Activated B cell treated with CpG ODN at 0.5 μM for 24 hours (primary cell): ENCODE data around the gene OLFM4. TPM values are rescaled to one million over a fixed set of nuclear protein-coding genes. Genes with fewer than 3 reads are reported as not detected.

Experiments
- ATAC-seq: fragments of 200-7000 bp; cut with Tn5 transposase; one replicate; pipeline ENCODE4 v1.10.0; 2021; ENCODE audit warnings: low read depth, mild to moderate bottlenecking, moderate library complexity
- CTCF ChIA-PET: fragments of 350-600 bp; sonication (Branson Sonifier 250); formaldehyde crosslinking; loops from one replicate; lab custom pipeline; 2021; ENCODE audit warnings: antibody characterized with exemption; lab: Charles Lee
- POLR2A ChIA-PET: fragments of 350-600 bp; sonication (Branson Sonifier 250); formaldehyde crosslinking; loops from one replicate; lab custom pipeline; 2021; ENCODE audit warnings: antibody characterized with exemption; lab: Charles Lee
- DNase-seq: peaks from one replicate; pipeline ENCODE4 v3.0.0; 2022
- H3K27ac Mint-ChIP-seq: one replicate; pipeline ENCODE4 v1.8.0; 2020; ENCODE audit warnings: mixed read lengths
- H3K27me3 Mint-ChIP-seq: one replicate; pipeline ENCODE4 v1.8.0; 2021; ENCODE audit warnings: mixed read lengths
- H3K36me3 Mint-ChIP-seq: one replicate; pipeline ENCODE4 v1.8.0; 2021; ENCODE audit warnings: low read depth, mixed read lengths
- H3K4me1 Mint-ChIP-seq: one replicate; pipeline ENCODE4 v1.8.0; 2021; ENCODE audit warnings: mixed read lengths
- H3K4me3 Mint-ChIP-seq: one replicate; pipeline ENCODE4 v1.8.0; 2020; ENCODE audit warnings: mild to moderate bottlenecking, mixed read lengths
- H3K9me3 Mint-ChIP-seq: one replicate; pipeline ENCODE4 v1.8.0; 2020; ENCODE audit warnings: mixed read lengths
- CTCF ChIP-seq: fragments of 200-600 bp; IDR thresholded peaks from one replicate; pipeline ENCODE4 v1.8.0; 2022; ENCODE audit warnings: antibody characterized with exemption, mild to moderate bottlenecking
- intact Hi-C: fragments of 100-400 bp; cut with micrococcal nuclease; formaldehyde crosslinking; loops from one replicate; pipeline ENCODE4 v1.15.1; 2024
- total RNA-seq: library from RNA; stranded (reverse); gene quantifications from 2 replicates; pipeline ENCODE4 v1.2.3, GENCODE V29; 2022

OLFM4 gene
- total RNA-seq, 1 donor from 2014 or later: not detected

- ChIA-PET CTCF (no interaction called here), POLR2A (no interaction called here)
- Mint-ChIP-seq H3K27ac (no peak overlapping the region), H3K36me3 (no peaks in the 10 kb centered on the region), H3K4me3 (no peak overlapping the region), H3K9me3 (no peaks in the 10 kb centered on the region), H3K27me3 (no peaks in the 10 kb centered on the region), H3K4me1 (no peaks in the 10 kb centered on the region)
- no peak for TF ChIP-seq CTCF
- no peak for DNase-seq
- ATAC-seq: no peak
- intact Hi-C loops: no loop called here
Measured at GRCh38 chr13:53014495-53015443, 13.8 kb upstream of the OLFM4 start.

- Mint-ChIP-seq H3K27ac (no peak overlapping the region), H3K4me3 (no peak overlapping the region), H3K36me3 (no peaks in the 10 kb centered on the region), H3K4me1 (no peaks in the 10 kb centered on the region), H3K27me3 (no peaks in the 10 kb centered on the region), H3K9me3 (no peaks in the 10 kb centered on the region)
- TF ChIP-seq CTCF: no peak
- POLR2A ChIA-PET: no interaction called here
- DNase-seq (no peak), ATAC-seq (no peak)
- intact Hi-C loops: no loop called here
- CTCF ChIA-PET: no interaction called here
Measured at GRCh38 chr13:53015971-53016370, 12.6 kb upstream of the OLFM4 start.

- DNase-seq (no peak), ATAC-seq (no peak)
- POLR2A ChIA-PET: no interaction called here
- Mint-ChIP-seq H3K4me1 (no peaks in the 10 kb centered on the region), H3K36me3 (no peaks in the 10 kb centered on the region), H3K9me3 (no peaks in the 10 kb centered on the region), H3K27me3 (peaks cover 3% of the 10 kb centered on the region), H3K27ac (no peak overlapping the region), H3K4me3 (no peak overlapping the region)
- intact Hi-C loops: no loop called here
- CTCF ChIA-PET: no interaction called here
- no peak for TF ChIP-seq CTCF
Measured at GRCh38 chr13:53017433-53017970, 11.1 kb upstream of the OLFM4 start.

GRCh38 chr13:53018690-53019647 is 9.6 kb upstream of the OLFM4 start:
- H3K4me3 Mint-ChIP-seq: no peak overlapping the region
- DNase-seq (no peak), ATAC-seq (no peak)
- CTCF ChIA-PET: no interaction called here
- H3K27me3 Mint-ChIP-seq: peaks cover 3% of the 10 kb centered on the region
- H3K9me3 Mint-ChIP-seq: no peaks in the 10 kb centered on the region
- TF ChIP-seq CTCF: no peak
- no peaks in the 10 kb centered on the region for H3K36me3 Mint-ChIP-seq
- POLR2A ChIA-PET: no interaction called here
- intact Hi-C loops: no loop called here
- no peak overlapping the region for H3K27ac Mint-ChIP-seq
- no peaks in the 10 kb centered on the region for H3K4me1 Mint-ChIP-seq
